Measurements from ENCODE around the gene LCP2. TPM values are rescaled to one million over a fixed set of nuclear protein-coding genes. Genes with fewer than 3 reads are reported as not detected.
"Not testable (repeated sequence)": the region's sequence is repeated elsewhere in the genome, so short reads cannot be mapped to it uniquely, and the experiment has no call there.

LCP2 gene
- total and polyA plus RNA-seq, 12 donors: 2.7 to 35.1 (median 4.6) TPM

GRCh38 chr5:170246126-170246870 lies 51.3 kb downstream of the LCP2 start:
- H3K36me3 ChIP-seq: peaks cover 0 to 60% (median 0%) of the 10 kb centered on the region in 9 donors
- no peak overlapping the region for H3K27ac ChIP-seq
- TF ChIP-seq, protein P1, sequence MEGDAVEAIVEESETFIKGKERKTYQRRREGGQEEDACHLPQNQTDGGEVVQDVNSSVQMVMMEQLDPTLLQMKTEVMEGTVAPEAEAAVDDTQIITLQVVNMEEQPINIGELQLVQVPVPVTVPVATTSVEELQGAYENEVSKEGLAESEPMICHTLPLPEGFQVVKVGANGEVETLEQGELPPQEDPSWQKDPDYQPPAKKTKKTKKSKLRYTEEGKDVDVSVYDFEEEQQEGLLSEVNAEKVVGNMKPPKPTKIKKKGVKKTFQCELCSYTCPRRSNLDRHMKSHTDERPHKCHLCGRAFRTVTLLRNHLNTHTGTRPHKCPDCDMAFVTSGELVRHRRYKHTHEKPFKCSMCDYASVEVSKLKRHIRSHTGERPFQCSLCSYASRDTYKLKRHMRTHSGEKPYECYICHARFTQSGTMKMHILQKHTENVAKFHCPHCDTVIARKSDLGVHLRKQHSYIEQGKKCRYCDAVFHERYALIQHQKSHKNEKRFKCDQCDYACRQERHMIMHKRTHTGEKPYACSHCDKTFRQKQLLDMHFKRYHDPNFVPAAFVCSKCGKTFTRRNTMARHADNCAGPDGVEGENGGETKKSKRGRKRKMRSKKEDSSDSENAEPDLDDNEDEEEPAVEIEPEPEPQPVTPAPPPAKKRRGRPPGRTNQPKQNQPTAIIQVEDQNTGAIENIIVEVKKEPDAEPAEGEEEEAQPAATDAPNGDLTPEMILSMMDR (IDR thresholded peaks at IDR 0.05): no peak
- peaks cover 0 to 13% (median under 1%) of the 10 kb centered on the region in 9 donors for H3K4me1 ChIP-seq
- DNase-seq (no peak), ATAC-seq (no peak)
- H3K27me3 ChIP-seq: no peaks in the 10 kb centered on the region
- H3K4me3 ChIP-seq: no peak overlapping the region
- no peaks in the 10 kb centered on the region for H3K9me3 ChIP-seq
- WGBS, 2 donors: 86 to 93% methylated on average over 4 of the region's 4 CpGs
- intact Hi-C loops (cut with DNase I): no loop called here

DNA sequence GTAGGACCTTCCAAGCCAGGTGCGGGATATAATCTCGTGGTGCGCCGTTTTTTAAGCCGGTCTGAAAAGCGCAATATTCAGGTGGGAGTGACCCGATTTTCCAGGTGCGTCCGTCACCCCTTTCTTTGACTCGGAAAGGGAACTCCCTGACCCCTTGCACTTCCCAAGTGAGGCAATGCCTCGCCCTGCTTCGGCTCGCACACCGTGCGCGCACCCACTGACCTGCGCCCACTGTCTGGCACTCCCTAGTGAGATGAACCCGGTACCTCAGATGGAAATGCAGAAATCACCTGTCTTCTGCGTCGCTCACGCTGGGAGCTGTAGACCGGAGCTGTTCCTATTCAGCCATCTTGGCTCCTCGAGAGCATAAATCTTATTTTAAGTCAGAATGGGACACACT lies 52.1 kb downstream of the LCP2 start:
- H3K27me3 ChIP-seq; H3K27ac ChIP-seq; H3K4me3 ChIP-seq; H3K9me3 ChIP-seq; DNase-seq; ATAC-seq; intact Hi-C loops (cut with DNase I): not testable (repeated sequence)
- Histone ChIP-seq H3K4me1 (peaks cover 0 to 13% (median 0%) of the 10 kb centered on the region in 9 donors), H3K36me3 (peaks cover 0 to 52% (median 0%) of the 10 kb centered on the region in 9 donors)
- 89 to 93% methylated on average over 19 to 20 of the region's 23 CpGs for WGBS, 2 donors

DNA sequence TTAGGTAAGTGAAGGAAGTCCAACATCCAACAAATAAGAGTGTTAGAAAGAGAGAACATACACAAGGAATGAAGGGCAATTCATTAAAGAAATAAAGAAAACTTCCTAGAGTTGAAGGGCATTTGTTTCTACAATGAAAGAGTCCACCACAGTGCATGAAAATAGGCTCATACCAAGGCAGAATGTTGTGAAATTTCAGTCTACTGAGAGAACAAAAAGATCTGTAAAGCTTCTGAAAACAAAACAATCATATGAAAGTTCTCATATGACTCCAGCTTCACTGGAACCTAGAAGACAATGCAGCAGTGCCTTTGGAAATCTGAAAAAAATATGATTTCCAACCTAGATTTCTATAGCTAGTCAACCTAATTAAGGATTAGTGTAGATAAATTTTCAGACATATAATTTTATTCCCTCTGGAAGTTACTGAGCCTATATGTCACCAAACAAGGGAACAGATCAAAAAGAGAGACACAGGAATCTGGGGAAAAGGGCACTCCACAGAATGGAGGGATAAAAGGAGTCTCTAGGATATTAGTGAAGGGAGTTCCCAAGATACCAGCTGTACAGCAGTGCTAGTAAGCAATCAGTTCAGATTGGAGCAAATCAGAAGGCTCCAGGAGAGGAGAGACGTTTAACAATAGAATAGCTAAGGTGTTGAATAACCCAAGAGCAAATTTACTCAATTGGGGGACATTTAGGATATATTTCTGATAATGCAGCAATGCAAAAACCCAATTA lies 59.0 kb downstream of the LCP2 start:
- Histone ChIP-seq H3K4me1 (peaks cover 0 to 4% (median 0%) of the 10 kb centered on the region in 9 donors), H3K9me3 (no peaks in the 10 kb centered on the region), H3K36me3 (no peaks in the 10 kb centered on the region), H3K4me3 (no peak overlapping the region), H3K27ac (no peak overlapping the region), H3K27me3 (peaks cover 0 to 6% (median 0%) of the 10 kb centered on the region in 7 donors)
- TF ChIP-seq, protein P1 (IDR thresholded peaks at IDR 0.05): no peak
- 15 to 29% methylated on average over 1 of the region's 1 CpG for WGBS, 2 donors
- intact Hi-C loops (cut with DNase I): no loop called here
- ATAC-seq: no peak
- no peak for DNase-seq

DNA sequence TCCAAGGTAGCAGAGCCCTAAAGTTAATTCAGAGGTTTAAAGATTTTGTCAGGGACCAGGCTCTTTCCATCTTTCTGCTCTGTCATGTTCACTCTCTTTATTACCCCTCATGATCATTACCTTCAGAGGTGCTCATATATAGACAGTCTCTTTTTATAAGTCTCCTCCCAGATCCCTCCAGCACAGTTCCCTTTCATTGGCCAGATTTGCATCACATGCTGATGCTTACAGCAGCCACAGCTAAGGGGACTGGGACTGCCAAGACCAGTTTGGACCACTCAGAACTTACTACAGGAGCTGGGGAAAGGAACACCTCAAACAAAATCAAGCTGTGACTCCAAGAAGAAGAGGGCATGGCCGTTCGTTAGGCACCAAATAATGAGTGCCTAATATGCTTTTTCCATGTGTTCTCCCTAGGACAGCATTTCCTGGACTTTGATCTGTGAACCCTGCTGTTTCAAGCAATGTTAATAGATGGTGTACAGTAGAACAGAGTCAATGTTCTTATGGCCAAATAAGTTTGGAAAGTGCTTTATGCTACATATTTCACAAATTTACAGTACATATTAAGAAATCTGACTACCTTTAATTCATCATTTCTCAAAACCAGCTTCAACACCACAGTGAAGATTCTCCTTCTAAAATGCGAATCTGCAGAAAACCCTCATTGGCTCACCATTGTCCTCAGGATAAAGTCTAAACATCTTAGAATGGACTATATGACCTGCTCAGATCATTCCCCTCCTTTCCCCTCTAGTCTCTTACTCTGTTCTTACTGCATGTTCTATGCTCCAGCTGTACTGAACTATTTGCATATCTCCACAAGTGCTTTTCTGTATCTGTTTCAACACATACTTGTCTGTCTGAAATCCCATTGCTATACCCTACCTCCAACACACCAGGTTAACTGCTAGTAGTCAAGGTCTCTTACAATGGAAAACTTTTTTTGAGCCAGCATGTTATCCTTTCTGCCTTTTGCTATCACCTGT lies 61.4 kb downstream of the LCP2 start:
- 65 to 72% methylated on average over 3 of the region's 3 CpGs for WGBS, 2 donors
- TF ChIP-seq, protein P1 (IDR thresholded peaks at IDR 0.05): no peak
- intact Hi-C loops (cut with DNase I): no loop called here
- no peak overlapping the region for H3K4me3 ChIP-seq
- peaks cover 0 to 6% (median 0%) of the 10 kb centered on the region in 7 donors for H3K27me3 ChIP-seq
- no peak for DNase-seq
- H3K27ac ChIP-seq: no peak overlapping the region
- no peak for ATAC-seq
- H3K9me3 ChIP-seq: no peaks in the 10 kb centered on the region
- peaks cover 0 to 4% (median 0%) of the 10 kb centered on the region in 9 donors for H3K4me1 ChIP-seq
- no peaks in the 10 kb centered on the region for H3K36me3 ChIP-seq
